PC-9 (cell line): ENCODE results near the gene AUTS2. TPM values are rescaled to one million over a fixed set of nuclear protein-coding genes. Genes with fewer than 3 reads are reported as not detected.

Experiments used
- BruUV-seq: library from RNA; stranded (reverse); fragments of 400-500 nt; replicated peaks from 2 replicates; lab custom pipeline; 2021; lab: Mats Ljungman, UMichigan
- CTCF ChIA-PET: fragments of 300-600 bp; sonication (Branson Sonifier 250); formaldehyde crosslinking; loops from one replicate; lab custom pipeline; 2022; ENCODE audit warnings: antibody characterized with exemption; lab: Charles Lee
- POLR2A ChIA-PET: fragments of 300-600 bp; sonication (Branson Sonifier 250); formaldehyde crosslinking; loops from one replicate; lab custom pipeline; 2022; ENCODE audit warnings: antibody characterized with exemption; ENCODE audit not compliant: unreplicated experiment; lab: Charles Lee
- DNase-seq, 2 experiments: peaks; one replicate each; pipeline versions ENCODE4 v3.0.0 to v3.0.0-alpha.2; 2015 to 2022; ENCODE audit warnings: mixed read lengths in 1 of 2
- H2AFZ ChIP-seq: fragments of 200-600 bp; sonication (generic); 2 replicates; pipeline ENCODE4 v1.8.1; 2017; ENCODE audit warnings: antibody characterized with exemption
- H3F3A ChIP-seq: fragments of 200-600 bp; sonication (generic); 2 replicates; pipeline ENCODE4 v1.8.1; 2017; ENCODE audit warnings: antibody characterized with exemption, mild to moderate bottlenecking, low read depth; ENCODE audit not compliant: insufficient read depth
- H3K27ac ChIP-seq: fragments of 200-600 bp; sonication (generic); 2 replicates; pipeline ENCODE4 v1.6.1; 2016; ENCODE audit warnings: mixed run types
- H3K27me3 ChIP-seq: fragments of 200-600 bp; sonication (generic); 2 replicates; pipeline ENCODE4 v1.6.1; 2016; ENCODE audit warnings: low read depth, mixed run types; ENCODE audit not compliant: insufficient read depth
- H3K36me3 ChIP-seq: fragments of 200-600 bp; sonication (generic); 2 replicates; pipeline ENCODE4 v1.6.1; 2016; ENCODE audit warnings: low read depth, mixed run types
- H3K4me1 ChIP-seq: fragments of 200-600 bp; sonication (generic); replicated peaks from 2 replicates; pipeline ENCODE4 v1.6.1; 2016; ENCODE audit warnings: mixed run types; ENCODE audit not compliant: insufficient read depth
- H3K4me2 ChIP-seq: fragments of 200-600 bp; sonication (generic); 2 replicates; pipeline ENCODE4 v1.6.1; 2017; ENCODE audit warnings: mixed run types
- H3K4me3 ChIP-seq: fragments of 200-600 bp; sonication (generic); 2 replicates; pipeline ENCODE4 v1.6.1; 2016; ENCODE audit warnings: mixed run types
- H3K79me2 ChIP-seq: fragments of 200-600 bp; sonication (generic); 2 replicates; pipeline ENCODE4 v1.6.1; 2017; ENCODE audit warnings: low read depth, mixed run types
- H3K9me2 ChIP-seq: fragments of 200-600 bp; sonication (generic); 2 replicates; pipeline ENCODE4 v1.8.1; 2017; ENCODE audit warnings: mild to moderate bottlenecking; ENCODE audit not compliant: insufficient read depth
- H3K9me3 ChIP-seq: fragments of 200-600 bp; sonication (generic); 2 replicates; pipeline ENCODE4 v1.8.1; 2016; ENCODE audit warnings: low read depth; ENCODE audit not compliant: insufficient read depth
- H4K20me1 ChIP-seq: fragments of 200-600 bp; sonication (generic); 2 replicates; pipeline ENCODE4 v1.8.1; 2017; ENCODE audit not compliant: insufficient read depth
- CTCF ChIP-seq: fragments of 200-600 bp; sonication (generic); conservative IDR thresholded peaks from 2 replicates; pipeline ENCODE4 v1.6.1; 2017; ENCODE audit warnings: mixed run types, antibody characterized with exemption, mild to moderate bottlenecking, moderate library complexity
- EZH2 ChIP-seq: fragments of 200-600 bp; sonication (generic); IDR thresholded peaks from 2 replicates; pipeline ENCODE4 v1.8.0; 2017; ENCODE audit warnings: antibody characterized with exemption, low read depth
- intact Hi-C: fragments of 100-400 bp; cut with micrococcal nuclease; formaldehyde crosslinking; loops from one replicate; pipeline ENCODE4 v1.10.0; 2022; ENCODE audit not compliant: unreplicated experiment
- total RNA-seq: library from RNA; stranded (reverse); gene quantifications from 2 replicates; pipeline ENCODE4 v1.2.3, GENCODE V29; 2021

AUTS2 gene
- total RNA-seq, 1 experiment from 2014 or later = not detected

- Histone ChIP-seq H3K27ac (no peak overlapping the region), H4K20me1 (no peaks in the 10 kb centered on the region), H2AFZ (no peak overlapping the region), H3K4me3 (no peak overlapping the region), H3K9me2 (no peaks in the 10 kb centered on the region), H3K36me3 (no peaks in the 10 kb centered on the region), H3K4me1 (no peaks in the 10 kb centered on the region), H3F3A (no peaks in the 10 kb centered on the region), H3K79me2 (no peaks in the 10 kb centered on the region), H3K27me3 (no peaks in the 10 kb centered on the region), H3K4me2 (no peak overlapping the region), H3K9me3 (no peaks in the 10 kb centered on the region)
- POLR2A ChIA-PET = no interaction called here
- intact Hi-C loops = no loop called here
- TF ChIP-seq EZH2 (no peak), CTCF (no peak)
- CTCF ChIA-PET = interaction anchor here (0.7 kb wide), 1 partner anchor 128 kb away, joined by 3 read pairs; no protein-coding TSS in a partner anchor
- DNase-seq = no peak
- BruUV-seq = no TSS peak
These were observed 407.6 kb downstream of the AUTS2 start for GRCh38 chr7:70005891-70006260.

DNA sequence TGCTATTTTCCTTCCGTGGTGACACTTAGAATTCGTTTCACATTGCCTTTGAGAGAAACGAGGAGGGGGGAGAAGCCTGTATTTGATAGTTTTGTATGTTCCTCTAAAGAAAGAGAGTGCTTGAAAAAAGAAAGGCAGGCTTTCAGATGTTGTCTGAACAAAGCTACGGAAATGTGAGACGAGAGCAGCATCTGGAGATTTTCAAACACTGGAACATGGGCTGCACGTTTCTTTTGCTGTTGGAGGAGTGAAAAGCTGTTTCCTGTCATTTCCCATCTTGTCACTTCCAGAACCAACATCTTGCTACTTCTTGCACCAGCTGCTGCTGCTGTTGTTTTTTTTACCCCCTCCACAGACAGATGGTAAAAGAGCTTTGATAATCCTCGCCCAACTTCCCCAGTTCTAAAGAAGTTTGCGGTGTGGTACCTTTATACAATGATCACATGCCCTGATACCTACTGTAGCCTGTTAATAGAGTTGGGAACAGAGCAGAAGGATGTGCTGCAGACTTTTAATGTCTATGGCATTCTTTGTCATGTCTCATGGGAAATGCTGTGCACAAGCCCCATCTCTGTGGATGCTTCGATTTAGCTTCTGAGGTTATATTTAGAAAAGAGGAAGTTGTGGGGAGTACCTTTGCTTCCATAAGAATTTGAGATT is 408.1 kb downstream of the AUTS2 start:
- no peak overlapping the region for H3K4me2 ChIP-seq
- no peak for DNase-seq
- no peaks in the 10 kb centered on the region for H3K79me2 ChIP-seq
- ChIA-PET CTCF (interaction anchor here (0.7 kb wide), 1 partner anchor 127 kb away, joined by 3 read pairs; no protein-coding TSS in a partner anchor), POLR2A (no interaction called here)
- no peaks in the 10 kb centered on the region for H3F3A ChIP-seq
- TF ChIP-seq EZH2 = no peak
- no peak for TF ChIP-seq CTCF
- no peaks in the 10 kb centered on the region for H3K36me3 ChIP-seq
- no TSS peak for BruUV-seq
- intact Hi-C loops = no loop called here
- no peak overlapping the region for H3K27ac ChIP-seq
- no peak overlapping the region for H3K4me3 ChIP-seq
- no peaks in the 10 kb centered on the region for H3K4me1 ChIP-seq
- no peaks in the 10 kb centered on the region for H3K27me3 ChIP-seq
- H4K20me1 ChIP-seq = no peaks in the 10 kb centered on the region
- no peaks in the 10 kb centered on the region for H3K9me2 ChIP-seq
- no peak overlapping the region for H2AFZ ChIP-seq
- H3K9me3 ChIP-seq = no peaks in the 10 kb centered on the region

DNA sequence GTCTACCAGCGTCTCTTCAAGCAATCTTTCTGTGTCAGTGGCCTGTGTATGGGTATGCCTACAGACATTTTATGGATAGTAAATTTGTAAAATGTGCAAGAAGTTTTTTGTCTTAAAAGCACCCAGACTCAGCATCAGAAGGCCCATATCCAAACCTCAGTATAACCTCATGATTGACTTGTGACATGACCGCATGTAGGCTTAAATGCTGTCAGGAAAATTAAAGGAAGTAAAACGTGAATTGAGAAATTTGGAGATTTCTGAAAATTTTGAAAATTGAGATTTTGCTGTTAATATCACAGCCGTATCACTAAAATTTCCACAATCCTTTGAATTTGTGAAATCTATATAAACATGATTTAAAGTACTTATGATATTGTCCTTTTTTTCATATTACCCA is 410.2 kb downstream of the AUTS2 start:
- H4K20me1 ChIP-seq = no peaks in the 10 kb centered on the region
- no peaks in the 10 kb centered on the region for H3K9me2 ChIP-seq
- H3K36me3 ChIP-seq = no peaks in the 10 kb centered on the region
- H2AFZ ChIP-seq = no peak overlapping the region
- H3K4me1 ChIP-seq = no peaks in the 10 kb centered on the region
- no peak overlapping the region for H3K4me2 ChIP-seq
- H3F3A ChIP-seq = no peaks in the 10 kb centered on the region
- POLR2A ChIA-PET = no interaction called here
- intact Hi-C loops = no loop called here
- no peaks in the 10 kb centered on the region for H3K27me3 ChIP-seq
- H3K4me3 ChIP-seq = no peak overlapping the region
- H3K27ac ChIP-seq = no peak overlapping the region
- CTCF ChIA-PET = no interaction called here
- H3K9me3 ChIP-seq = no peaks in the 10 kb centered on the region
- no TSS peak for BruUV-seq
- DNase-seq = no peak
- H3K79me2 ChIP-seq = no peaks in the 10 kb centered on the region
- no peak for TF ChIP-seq CTCF
- TF ChIP-seq EZH2 = no peak
